Activated B cell treated with CpG ODN at 0.5 μM for 24 hours (primary cell): Measurements from ENCODE around the gene NUP54. TPM values are rescaled to one million over a fixed set of nuclear protein-coding genes. Genes with fewer than 3 reads are reported as not detected.

Experiments used
- ATAC-seq: fragments of 200-7000 bp; cut with Tn5 transposase; one replicate; pipeline ENCODE4 v1.10.0; 2021; ENCODE audit warnings: low read depth, mild to moderate bottlenecking, moderate library complexity
- CTCF ChIA-PET: fragments of 350-600 bp; sonication (Branson Sonifier 250); formaldehyde crosslinking; loops from one replicate; lab custom pipeline; 2021; ENCODE audit warnings: antibody characterized with exemption; lab: Charles Lee
- POLR2A ChIA-PET: fragments of 350-600 bp; sonication (Branson Sonifier 250); formaldehyde crosslinking; loops from one replicate; lab custom pipeline; 2021; ENCODE audit warnings: antibody characterized with exemption; lab: Charles Lee
- DNase-seq: peaks from one replicate; pipeline ENCODE4 v3.0.0; 2022
- H3K27ac Mint-ChIP-seq: one replicate; pipeline ENCODE4 v1.8.0; 2020; ENCODE audit warnings: mixed read lengths
- H3K27me3 Mint-ChIP-seq: one replicate; pipeline ENCODE4 v1.8.0; 2021; ENCODE audit warnings: mixed read lengths
- H3K36me3 Mint-ChIP-seq: one replicate; pipeline ENCODE4 v1.8.0; 2021; ENCODE audit warnings: low read depth, mixed read lengths
- H3K4me1 Mint-ChIP-seq: one replicate; pipeline ENCODE4 v1.8.0; 2021; ENCODE audit warnings: mixed read lengths
- H3K4me3 Mint-ChIP-seq: one replicate; pipeline ENCODE4 v1.8.0; 2020; ENCODE audit warnings: mild to moderate bottlenecking, mixed read lengths
- H3K9me3 Mint-ChIP-seq: one replicate; pipeline ENCODE4 v1.8.0; 2020; ENCODE audit warnings: mixed read lengths
- CTCF ChIP-seq: fragments of 200-600 bp; IDR thresholded peaks from one replicate; pipeline ENCODE4 v1.8.0; 2022; ENCODE audit warnings: antibody characterized with exemption, mild to moderate bottlenecking
- intact Hi-C: fragments of 100-400 bp; cut with micrococcal nuclease; formaldehyde crosslinking; loops from one replicate; pipeline ENCODE4 v1.15.1; 2024
- total RNA-seq: library from RNA; stranded (reverse); gene quantifications from 2 replicates; pipeline ENCODE4 v1.2.3, GENCODE V29; 2022

The NUP54 gene
- total RNA-seq, 1 donor from 2014 or later = 58.9 TPM

- CTCF ChIA-PET = no interaction called here
- no peak for ATAC-seq
These were observed 34.3 kb upstream of the NUP54 start for GRCh38 chr4:76182463-76182862.

GRCh38 chr4:76179398-76180318, 31.5 kb upstream of the NUP54 start:
- Mint-ChIP-seq H3K27me3 (no peaks in the 10 kb centered on the region), H3K4me1 (peaks cover 5% of the 10 kb centered on the region), H3K9me3 (no peaks in the 10 kb centered on the region), H3K27ac (no peak overlapping the region), H3K4me3 (no peak overlapping the region), H3K36me3 (peaks cover 33% of the 10 kb centered on the region)
- peak; percentile 62 for DNase-seq
- CTCF ChIA-PET = interaction anchor here (0.6 to 4.3 kb wide), 34 partner anchors 9 to 1128 kb away, joined by 3 to 69 read pairs (median 3); partner anchors contain the start of genes FAM47E, NUP54, SCARB2 and STBD1
- peak; percentile 79 for ATAC-seq
- TF ChIP-seq CTCF = peak; percentile 76
- POLR2A ChIA-PET = interaction anchor here (1.0 kb wide), 1 partner anchor 665 kb away, joined by 3 read pairs; the partner anchor contains the start of genes RCHY1 and THAP6
- intact Hi-C loops = loop anchor here (1.0 to 5.0 kb wide), 8 partner anchors 33 to 1129 kb away; partner anchors contain the start of genes FAM47E and SCARB2

More at GRCh38 chr4:76182463-76182862, 34.3 kb upstream of the NUP54 start:
- Mint-ChIP-seq H3K4me3 (no peak overlapping the region), H3K27me3 (no peaks in the 10 kb centered on the region), H3K36me3 (peaks cover 37% of the 10 kb centered on the region), H3K4me1 (peaks cover 1% of the 10 kb centered on the region), H3K27ac (no peak overlapping the region), H3K9me3 (no peaks in the 10 kb centered on the region)
- intact Hi-C loops = loop anchor here (5.0 kb wide), 2 partner anchors 70 to 250 kb away; partner anchors contain the start of gene FAM47E
- no peak for TF ChIP-seq CTCF
- POLR2A ChIA-PET = no interaction called here
- DNase-seq = no peak

- ChIA-PET CTCF (interaction anchor here (1.1 to 4.3 kb wide), 5 partner anchors 20 to 325 kb away, joined by 3 to 69 read pairs (median 26); no protein-coding TSS in a partner anchor), POLR2A (no interaction called here)
- H3K4me1 Mint-ChIP-seq = peaks cover 5% of the 10 kb centered on the region
- intact Hi-C loops = loop anchor here (2.0 to 5.0 kb wide), 2 partner anchors 569 to 1131 kb away; no protein-coding TSS in a partner anchor
- H3K27ac Mint-ChIP-seq = no peak overlapping the region
- DNase-seq (no peak), ATAC-seq (no peak)
- no peaks in the 10 kb centered on the region for H3K9me3 Mint-ChIP-seq
- no peak overlapping the region for H3K4me3 Mint-ChIP-seq
- no peaks in the 10 kb centered on the region for H3K27me3 Mint-ChIP-seq
- peaks cover 44% of the 10 kb centered on the region for H3K36me3 Mint-ChIP-seq
- TF ChIP-seq CTCF = no peak
These were observed 30.1 kb upstream of the NUP54 start for GRCh38 chr4:76178296-76178695.

GRCh38 chr4:76177709-76178108, 29.5 kb upstream of the NUP54 start:
- Mint-ChIP-seq H3K27me3 (no peaks in the 10 kb centered on the region), H3K36me3 (peaks cover 46% of the 10 kb centered on the region), H3K9me3 (no peaks in the 10 kb centered on the region), H3K4me3 (no peak overlapping the region), H3K27ac (no peak overlapping the region), H3K4me1 (peaks cover 5% of the 10 kb centered on the region)
- DNase-seq (no peak), ATAC-seq (no peak)
- ChIA-PET POLR2A (no interaction called here), CTCF (interaction anchor here (1.1 to 4.3 kb wide), 3 partner anchors 77 to 326 kb away, joined by 3 to 69 read pairs (median 40); no protein-coding TSS in a partner anchor)
- no peak for TF ChIP-seq CTCF
- intact Hi-C loops = loop anchor here (2.0 to 5.0 kb wide), 2 partner anchors 570 to 1131 kb away; no protein-coding TSS in a partner anchor

GRCh38 chr4:76175336-76175735, 27.1 kb upstream of the NUP54 start:
- no peak overlapping the region for H3K4me3 Mint-ChIP-seq
- H3K4me1 Mint-ChIP-seq = peaks cover 5% of the 10 kb centered on the region
- H3K9me3 Mint-ChIP-seq = no peaks in the 10 kb centered on the region
- POLR2A ChIA-PET = no interaction called here
- CTCF ChIA-PET = no interaction called here
- TF ChIP-seq CTCF = no peak
- no peaks in the 10 kb centered on the region for H3K27me3 Mint-ChIP-seq
- ATAC-seq = no peak
- peaks cover 52% of the 10 kb centered on the region for H3K36me3 Mint-ChIP-seq
- intact Hi-C loops = loop anchor here (5.0 kb wide), 1 partner anchor 572 kb away; no protein-coding TSS in a partner anchor
- DNase-seq = no peak
- H3K27ac Mint-ChIP-seq = no peak overlapping the region
